Measurements from ENCODE around the gene DNAJB2. TPM values are rescaled to one million over a fixed set of nuclear protein-coding genes. Genes with fewer than 3 reads are reported as not detected.

The DNAJB2 gene
- polyA plus RNA-seq, 1 of the 3 experiments (the other 2 are of a cell fraction), result 39.9 TPM

- TF ChIP-seq SMC3 (IDR thresholded peaks at IDR 0.05; ENCODE audit: low read depth, low read length) (peak; percentile 93), PBX3 (IDR thresholded peaks at IDR 0.05) (no peak), POLR2AphosphoS5 (IDR thresholded peaks at IDR 0.05; ENCODE audit: low read depth, low read length) (no peak), SIN3A (IDR thresholded peaks at IDR 0.05; ENCODE audit: borderline replicate concordance, low read depth, low read length) (peak; percentile 62; the same call in 1 of the 2 replicates), USF1 (IDR thresholded peaks at IDR 0.05; ENCODE audit: borderline replicate concordance, low read depth) (no peak), YY1 (IDR thresholded peaks at IDR 0.05; ENCODE audit: low read depth) (no peak), TEAD4 (IDR thresholded peaks at IDR 0.05; ENCODE audit: borderline replicate concordance, insufficient read depth) (no peak), RFX5 (IDR thresholded peaks at IDR 0.05; ENCODE audit: low read length) (0 out of 2 replicates have a peak, but pooled peaks have one; percentile 54), CTCF (IDR thresholded peaks at IDR 0.05) (peak; percentile 84), RAD21 (IDR thresholded peaks at IDR 0.05; ENCODE audit: low read length) (peak; percentile 72), CHD2 (IDR thresholded peaks at IDR 0.05; ENCODE audit: low read length, partially characterized antibody) (peak; percentile 46), REST (IDR thresholded peaks at IDR 0.05; ENCODE audit: low read depth, low read length) (peak; percentile 56; the same call in 1 of the 2 replicates), TAF1 (IDR thresholded peaks at IDR 0.05; ENCODE audit: borderline replicate concordance, low read depth, low read length) (no peak), RXRA (IDR thresholded peaks at IDR 0.05; ENCODE audit: borderline replicate concordance, low read depth) (no peak), FOXM1 (IDR thresholded peaks at IDR 0.05; ENCODE audit: low read depth) (no peak), TCF12 (IDR thresholded peaks at IDR 0.05) (no peak), GABPA (IDR thresholded peaks at IDR 0.05; ENCODE audit: low read depth) (no peak), MAX (IDR thresholded peaks at IDR 0.05; ENCODE audit: low read depth) (peak; percentile 80), EP300 (IDR thresholded peaks at IDR 0.05; ENCODE audit: borderline replicate concordance in 1 of 2, low read depth in 1 of 2, low read length in 1 of 2) (no peak), JUND (IDR thresholded peaks at IDR 0.05) (no peak)
These were observed 15.5 kb downstream of the DNAJB2 start (continued) for GRCh38 chr2:219294356-219295351.
